DND-41 (cell line): ENCODE data around the gene SLC6A17.

Experiments used
- CTCF ChIP-seq: IDR thresholded peaks from 2 replicates; pipeline ENCODE4 v1.5.1; 2012; ENCODE audit warnings: borderline replicate concordance, low read length, moderate library complexity, mild to moderate bottlenecking; ENCODE audit not compliant: poor library complexity, severe bottlenecking; ENCODE audit errors: extremely low read depth
- EZH2 ChIP-seq: IDR thresholded peaks from 3 replicates; pipeline ENCODE4 v1.6.1; 2012; ENCODE audit warnings: borderline replicate concordance, low read depth, mild to moderate bottlenecking, moderate library complexity, low read length, inconsistent platforms; ENCODE audit not compliant: severe bottlenecking

- TF ChIP-seq CTCF = no peak
- TF ChIP-seq EZH2 = no peak
Observed at GRCh38 chr1:110123224-110123623, 27.1 kb upstream of the SLC6A17 start.
